ENCODE results near the gene DAB2IP.

GRCh38 chr9:121703014-121703734 lies 51.7 kb downstream of the DAB2IP start:
- no peak for TF ChIP-seq NANOG (IDR thresholded peaks at IDR 0.05; ENCODE audit: borderline replicate concordance)
- TF ChIP-seq CTCF (conservative IDR thresholded peaks at IDR 0.05; ENCODE audit: low read depth in 2 of 2): peak; percentile 43 to 48
- no peak for TF ChIP-seq CREB1 (CRISPR knock-in tag; IDR thresholded peaks at IDR 0.05; ENCODE audit: low read depth)
- no peak for TF ChIP-seq REST (IDR thresholded peaks at IDR 0.05; ENCODE audit: unreplicated experiment)
- no peak for TF ChIP-seq EZH2 (IDR thresholded peaks at IDR 0.05; ENCODE audit: low read depth, unreplicated experiment)
- no peak for TF ChIP-seq POLR2AphosphoS5 (IDR thresholded peaks at IDR 0.05; ENCODE audit: low read depth)

Measured in GM23338 (cell line).